ENCODE results near the gene NOS1AP.

Gene NOS1AP

GRCh38 chr1:162091681-162092524 lies 22.4 kb downstream of the NOS1AP start:
- no peak for DNase-seq

- no peak for DNase-seq
These were observed 23.6 kb downstream of the NOS1AP start for GRCh38 chr1:162093095-162093494.

GRCh38 chr1:162094271-162094670 lies 24.8 kb downstream of the NOS1AP start:
- no peak for DNase-seq

- no peak for DNase-seq
These were observed 25.2 kb downstream of the NOS1AP start for GRCh38 chr1:162094723-162095122.

GRCh38 chr1:162107911-162108310 lies 38.4 kb downstream of the NOS1AP start:
- DNase-seq: no peak

GRCh38 chr1:162108426-162108825 lies 38.9 kb downstream of the NOS1AP start:
- no peak for DNase-seq

GRCh38 chr1:162110910-162111309 lies 41.4 kb downstream of the NOS1AP start:
- no peak for DNase-seq

GRCh38 chr1:162111572-162111971 lies 42.1 kb downstream of the NOS1AP start:
- DNase-seq: no peak

GRCh38 chr1:162113419-162113818 lies 43.9 kb downstream of the NOS1AP start:
- no peak for DNase-seq

GRCh38 chr1:162117039-162117774 lies 47.7 kb downstream of the NOS1AP start:
- no peak for DNase-seq

GRCh38 chr1:162118063-162118462 lies 48.6 kb downstream of the NOS1AP start:
- DNase-seq: no peak

GRCh38 chr1:162128693-162129356 lies 59.3 kb downstream of the NOS1AP start:
- no peak for DNase-seq

GRCh38 chr1:162130308-162130707 lies 60.8 kb downstream of the NOS1AP start:
- no peak for DNase-seq

- DNase-seq: no peak
These were observed 62.2 kb downstream of the NOS1AP start for GRCh38 chr1:162131400-162132321.

- DNase-seq: no peak
These were observed 64.1 kb downstream of the NOS1AP start for GRCh38 chr1:162133566-162133965.

GRCh38 chr1:162134646-162135045 lies 65.2 kb downstream of the NOS1AP start:
- no peak for DNase-seq

GRCh38 chr1:162135271-162135775 lies 65.8 kb downstream of the NOS1AP start:
- DNase-seq: no peak

GRCh38 chr1:162136760-162137159 lies 67.3 kb downstream of the NOS1AP start:
- DNase-seq: no peak

- DNase-seq: no peak
These were observed 67.9 kb downstream of the NOS1AP start for GRCh38 chr1:162137179-162137960.

GRCh38 chr1:162138112-162138511 lies 68.6 kb downstream of the NOS1AP start:
- no peak for DNase-seq

GRCh38 chr1:162138599-162139181 lies 69.2 kb downstream of the NOS1AP start:
- DNase-seq: no peak

All from right hindlimb (tissue), 1 donor.